Astrocyte of the spinal cord (primary cell): Measurements from ENCODE around the gene PCDHAC1.
A peak's percentile ranks its signal among the peaks of the same experiment; 100 is the strongest.

Experiments used
- DNase-seq: peaks from one replicate; pipeline ENCODE4 v3.0.0; 2011; ENCODE audit warnings: low read depth, low spot score
- H3K4me3 ChIP-seq: 2 replicates; pipeline ENCODE4 v1.5.1; 2011; ENCODE audit warnings: low read depth, mild to moderate bottlenecking, low read length, moderate library complexity
- in situ Hi-C: cut with HindIII; loops from 2 replicates; pipeline ENCODE4 v1.10.0; 2017; ENCODE audit warnings: low sequenced_read_pairs
- TF ChIP-seq, protein P1 (sequence below): IDR thresholded peaks from 2 replicates; pipeline ENCODE4 v1.5.1; 2012; ENCODE audit warnings: low read depth, mild to moderate bottlenecking, low read length, inconsistent platforms

PCDHAC1 gene

GRCh38 chr5:140883927-140884697 lies 42.0 kb upstream of the PCDHAC1 start:
- DNase-seq = no peak
- H3K4me3 ChIP-seq = no peak overlapping the region
- in situ Hi-C loops = no loop called here
- TF ChIP-seq, protein P1, sequence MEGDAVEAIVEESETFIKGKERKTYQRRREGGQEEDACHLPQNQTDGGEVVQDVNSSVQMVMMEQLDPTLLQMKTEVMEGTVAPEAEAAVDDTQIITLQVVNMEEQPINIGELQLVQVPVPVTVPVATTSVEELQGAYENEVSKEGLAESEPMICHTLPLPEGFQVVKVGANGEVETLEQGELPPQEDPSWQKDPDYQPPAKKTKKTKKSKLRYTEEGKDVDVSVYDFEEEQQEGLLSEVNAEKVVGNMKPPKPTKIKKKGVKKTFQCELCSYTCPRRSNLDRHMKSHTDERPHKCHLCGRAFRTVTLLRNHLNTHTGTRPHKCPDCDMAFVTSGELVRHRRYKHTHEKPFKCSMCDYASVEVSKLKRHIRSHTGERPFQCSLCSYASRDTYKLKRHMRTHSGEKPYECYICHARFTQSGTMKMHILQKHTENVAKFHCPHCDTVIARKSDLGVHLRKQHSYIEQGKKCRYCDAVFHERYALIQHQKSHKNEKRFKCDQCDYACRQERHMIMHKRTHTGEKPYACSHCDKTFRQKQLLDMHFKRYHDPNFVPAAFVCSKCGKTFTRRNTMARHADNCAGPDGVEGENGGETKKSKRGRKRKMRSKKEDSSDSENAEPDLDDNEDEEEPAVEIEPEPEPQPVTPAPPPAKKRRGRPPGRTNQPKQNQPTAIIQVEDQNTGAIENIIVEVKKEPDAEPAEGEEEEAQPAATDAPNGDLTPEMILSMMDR = no peak

GRCh38 chr5:140916325-140916724 lies 9.8 kb upstream of the PCDHAC1 start:
- no peak overlapping the region for H3K4me3 ChIP-seq
- DNase-seq = no peak
- TF ChIP-seq, protein P1 = no peak
- in situ Hi-C loops = no loop called here

- no peak overlapping the region for H3K4me3 ChIP-seq
- no peak for DNase-seq
- in situ Hi-C loops = no loop called here
- TF ChIP-seq, protein P1 = no peak
Measured at GRCh38 chr5:140923601-140924000, 2.5 kb upstream of the PCDHAC1 start.

DNA sequence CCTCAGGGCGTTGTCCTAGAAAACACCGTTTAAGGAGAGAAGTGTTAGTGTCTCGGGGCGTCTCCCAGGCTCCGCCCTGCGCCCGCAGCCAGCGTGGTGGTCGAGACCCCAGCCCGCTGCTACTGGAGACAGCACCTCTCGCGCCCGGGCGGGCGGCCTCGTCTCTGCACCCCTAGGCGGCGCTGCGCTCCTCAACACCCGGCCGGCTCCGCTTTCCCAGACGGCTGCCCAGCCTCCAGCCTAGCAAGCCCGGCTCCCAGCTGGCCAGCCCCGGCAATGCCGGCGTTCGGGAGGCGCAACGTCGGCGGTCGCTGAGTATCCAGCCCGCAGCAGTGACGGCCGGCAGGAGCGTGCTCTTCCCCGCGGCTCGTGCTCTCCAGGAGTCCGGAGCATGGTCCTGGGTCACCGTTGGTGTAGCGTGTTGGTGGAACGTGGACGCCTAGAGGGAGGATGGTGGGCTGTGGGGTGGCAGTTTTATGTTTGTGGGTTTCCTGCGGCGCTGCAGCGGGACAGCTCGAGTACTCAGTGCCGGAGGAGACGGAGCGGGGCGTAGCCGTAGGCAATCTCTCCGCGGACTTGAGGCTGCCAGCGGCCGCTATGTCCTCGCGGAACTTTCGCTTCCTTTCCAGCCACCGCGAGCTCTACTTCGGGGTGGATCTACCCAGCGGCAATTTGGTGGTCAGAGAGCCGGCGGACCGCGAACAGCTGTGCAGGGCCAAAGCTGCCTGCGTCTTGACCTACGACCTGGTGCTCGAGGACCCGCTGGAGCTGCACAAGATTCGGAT lies 536 bp downstream of the PCDHAC1 start:
- H3K4me3 ChIP-seq = peak overlapping the region; percentile 21
- DNase-seq = peak; percentile 26
- TF ChIP-seq, protein P1 = peak; percentile 44
- in situ Hi-C loops = no loop called here

DNA sequence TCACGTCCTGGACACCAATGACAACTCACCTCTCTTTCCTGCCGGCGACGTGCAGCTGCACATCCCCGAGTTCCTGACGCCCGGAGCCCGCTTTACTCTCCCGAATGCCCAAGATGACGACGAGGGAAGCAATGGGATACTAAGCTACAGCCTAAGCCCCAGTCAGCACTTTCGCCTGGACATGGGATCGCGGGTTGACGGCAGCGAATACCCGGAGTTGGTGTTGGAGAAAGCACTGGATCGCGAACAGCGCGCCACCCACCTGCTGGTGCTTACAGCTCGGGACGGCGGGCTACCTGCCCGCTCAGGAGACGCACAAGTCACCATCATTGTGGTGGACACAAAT lies 1.1 kb downstream of the PCDHAC1 start:
- no peak for DNase-seq
- in situ Hi-C loops = no loop called here
- peak overlapping the region; percentile 21 for H3K4me3 ChIP-seq
- TF ChIP-seq, protein P1 = no peak

GRCh38 chr5:140934964-140935606 lies 9.0 kb downstream of the PCDHAC1 start:
- in situ Hi-C loops = no loop called here
- DNase-seq = no peak
- H3K4me3 ChIP-seq = no peak overlapping the region
- TF ChIP-seq, protein P1 = no peak
